ENCODE measurements around the gene KLK7. TPM values are rescaled to one million over a fixed set of nuclear protein-coding genes. Genes with fewer than 3 reads are reported as not detected.

The KLK7 gene
- total RNA-seq, 4 donors from 2014 or later: 0.34 to 0.89 TPM; not detected in 2

DNA sequence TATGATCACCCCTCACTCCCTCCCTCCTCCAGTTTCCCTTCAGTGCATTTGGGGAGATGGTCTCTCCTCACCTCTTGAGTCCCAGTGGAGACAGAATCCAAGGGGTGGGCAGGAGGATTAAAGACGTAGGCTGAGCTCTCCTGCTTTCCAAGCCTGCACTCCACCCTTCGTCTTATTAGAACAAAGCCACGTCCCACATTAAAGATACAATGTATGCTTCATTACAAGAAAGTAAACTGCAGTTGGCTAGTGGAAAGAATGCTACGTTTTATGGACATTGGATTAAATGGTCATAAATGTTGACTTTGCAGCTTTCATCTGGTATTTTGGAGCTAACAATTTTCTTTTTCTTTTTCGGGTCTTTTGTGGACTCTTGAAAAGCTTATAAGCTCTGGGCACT lies 44.2 kb upstream of the KLK7 start:
- DNase-seq: no peak
- Histone ChIP-seq H3K27me3 (no peaks in the 10 kb centered on the region), H3K27ac (no peak overlapping the region), H3K9me3 (no peaks in the 10 kb centered on the region), H3K36me3 (no peaks in the 10 kb centered on the region), H3K4me1 (no peaks in the 10 kb centered on the region), H3K4me3 (replicated peaks in 1 of 3) (no peak overlapping the region)
- intact Hi-C loops (cut with DNase I): no loop called here
- TF ChIP-seq POLR2A (IDR thresholded peaks at IDR 0.05): no peak
- TF ChIP-seq, protein P1, sequence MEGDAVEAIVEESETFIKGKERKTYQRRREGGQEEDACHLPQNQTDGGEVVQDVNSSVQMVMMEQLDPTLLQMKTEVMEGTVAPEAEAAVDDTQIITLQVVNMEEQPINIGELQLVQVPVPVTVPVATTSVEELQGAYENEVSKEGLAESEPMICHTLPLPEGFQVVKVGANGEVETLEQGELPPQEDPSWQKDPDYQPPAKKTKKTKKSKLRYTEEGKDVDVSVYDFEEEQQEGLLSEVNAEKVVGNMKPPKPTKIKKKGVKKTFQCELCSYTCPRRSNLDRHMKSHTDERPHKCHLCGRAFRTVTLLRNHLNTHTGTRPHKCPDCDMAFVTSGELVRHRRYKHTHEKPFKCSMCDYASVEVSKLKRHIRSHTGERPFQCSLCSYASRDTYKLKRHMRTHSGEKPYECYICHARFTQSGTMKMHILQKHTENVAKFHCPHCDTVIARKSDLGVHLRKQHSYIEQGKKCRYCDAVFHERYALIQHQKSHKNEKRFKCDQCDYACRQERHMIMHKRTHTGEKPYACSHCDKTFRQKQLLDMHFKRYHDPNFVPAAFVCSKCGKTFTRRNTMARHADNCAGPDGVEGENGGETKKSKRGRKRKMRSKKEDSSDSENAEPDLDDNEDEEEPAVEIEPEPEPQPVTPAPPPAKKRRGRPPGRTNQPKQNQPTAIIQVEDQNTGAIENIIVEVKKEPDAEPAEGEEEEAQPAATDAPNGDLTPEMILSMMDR (IDR thresholded peaks at IDR 0.05): no peak
- WGBS, 2 donors: 68 to 70% methylated on average over 5 of the region's 5 CpGs

- Histone ChIP-seq H3K4me3 (replicated peaks in 1 of 3) (no peak overlapping the region), H3K4me1 (no peaks in the 10 kb centered on the region), H3K27me3 (no peaks in the 10 kb centered on the region), H3K36me3 (no peaks in the 10 kb centered on the region), H3K9me3 (no peaks in the 10 kb centered on the region), H3K27ac (no peak overlapping the region)
- WGBS, 2 donors: 59 to 67% methylated on average over 11 to 14 of the region's 14 CpGs
- intact Hi-C loops (cut with DNase I): no loop called here
- TF ChIP-seq, protein P1 (IDR thresholded peaks at IDR 0.05): no peak
- no peak for TF ChIP-seq POLR2A (IDR thresholded peaks at IDR 0.05)
- no peak for DNase-seq
Observed at GRCh38 chr19:51027126-51027806, 43.5 kb upstream of the KLK7 start.

- Histone ChIP-seq H3K4me3 (replicated peaks in 1 of 3) (no peak within 1 kb of the TSS), H3K9me3 (no peaks in the 10 kb centered on the region), H3K4me1 (peaks cover 0 to under 1% of the 10 kb centered on the region in 2 donors), H3K27ac (no peak within 1 kb of the TSS), H3K36me3 (no peaks in the 10 kb centered on the region), H3K27me3 (no peaks in the 10 kb centered on the region)
- no peak for TF ChIP-seq POLR2A (IDR thresholded peaks at IDR 0.05)
- TF ChIP-seq, protein P1 (IDR thresholded peaks at IDR 0.05): no peak
- intact Hi-C loops (cut with DNase I): no loop called here
- 84 to 88% methylated on average over 6 of the region's 11 CpGs for WGBS, 2 donors
- DNase-seq: no peak
Observed at GRCh38 chr19:51026554-51026831, 42.8 kb upstream of the KLK7 start, which contains the start of gene KLK11. KLK11 (minus strand) TSS chr19:51026616; CDS start chr19:51025631, 985 bp downstream.

GRCh38 chr19:51025809-51026553 lies 42.3 kb upstream of the KLK7 start:
- DNase-seq: no peak
- peaks cover 0 to 3% of the 10 kb centered on the region in 2 donors for H3K4me1 ChIP-seq
- no peaks in the 10 kb centered on the region for H3K9me3 ChIP-seq
- TF ChIP-seq, protein P1 (IDR thresholded peaks at IDR 0.05): no peak
- TF ChIP-seq POLR2A (IDR thresholded peaks at IDR 0.05): no peak
- H3K27ac ChIP-seq: no peak overlapping the region
- 62 to 70% methylated on average over 16 to 18 of the region's 18 CpGs for WGBS, 2 donors
- H3K4me3 ChIP-seq (replicated peaks in 1 of 3): no peak overlapping the region
- intact Hi-C loops (cut with DNase I): no loop called here
- H3K27me3 ChIP-seq: no peaks in the 10 kb centered on the region
- H3K36me3 ChIP-seq: no peaks in the 10 kb centered on the region

GRCh38 chr19:51025401-51025800 lies 41.7 kb upstream of the KLK7 start:
- 56 to 82% methylated on average over 3 to 5 of the region's 6 CpGs for WGBS, 2 donors
- intact Hi-C loops (cut with DNase I): no loop called here
- TF ChIP-seq POLR2A (IDR thresholded peaks at IDR 0.05): no peak
- TF ChIP-seq, protein P1 (IDR thresholded peaks at IDR 0.05): no peak
- Histone ChIP-seq H3K9me3 (no peaks in the 10 kb centered on the region), H3K27me3 (no peaks in the 10 kb centered on the region), H3K4me3 (replicated peaks in 1 of 3) (no peak overlapping the region), H3K27ac (no peak overlapping the region), H3K4me1 (peaks cover 0 to 3% of the 10 kb centered on the region in 2 donors), H3K36me3 (no peaks in the 10 kb centered on the region)
- no peak for DNase-seq

All from thyroid gland (tissue), 4 donors.